GOT3 (cell line): ENCODE measurements around the gene COPS6.
A peak's percentile ranks its signal among the peaks of the same experiment; 100 is the strongest.

Experiments used
- DNase-seq: peaks from one replicate; lab custom pipeline; 2025; ENCODE audit warnings: mixed read lengths; lab: John Stamatoyannopoulos, UW

The COPS6 gene

DNA sequence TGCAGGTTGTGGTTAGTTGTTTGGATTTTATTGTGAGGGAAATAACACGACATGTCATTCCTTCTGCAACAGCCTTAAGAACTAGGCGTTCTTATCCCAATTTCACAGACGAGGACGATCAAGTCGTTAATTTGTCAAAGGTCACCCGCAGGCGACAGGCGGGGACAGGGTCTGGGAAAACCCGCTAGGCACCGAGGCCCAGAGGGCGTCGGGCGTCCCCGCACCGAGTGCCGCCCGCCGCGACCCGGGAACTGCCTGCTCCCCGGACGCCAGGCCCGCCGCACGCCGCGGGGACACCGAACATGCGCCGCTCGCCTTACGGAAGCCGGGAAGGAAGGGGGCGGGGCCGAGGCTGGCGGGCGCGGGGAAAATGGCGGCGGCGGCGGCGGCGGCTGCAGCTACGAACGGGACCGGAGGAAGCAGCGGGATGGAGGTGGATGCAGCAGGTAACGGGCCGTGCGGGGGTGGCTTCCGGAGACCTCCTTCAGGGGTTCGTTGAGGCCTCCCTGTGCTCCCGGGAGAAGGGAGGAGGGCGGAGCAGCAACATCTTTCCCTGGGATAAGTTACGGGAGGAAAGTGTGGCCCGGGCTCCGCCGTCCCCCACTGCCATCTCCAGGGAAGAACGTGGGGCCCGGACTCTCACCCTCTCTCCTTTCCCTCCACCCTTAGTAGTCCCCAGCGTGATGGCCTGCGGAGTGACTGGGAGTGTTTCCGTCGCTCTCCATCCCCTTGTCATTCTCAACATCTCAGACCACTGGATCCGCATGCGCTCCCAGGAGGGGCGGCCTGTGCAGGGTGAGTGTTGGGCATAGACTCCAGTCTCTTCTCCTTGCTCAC lies at the start of gene COPS6:
Gene COPS6, plus strand, starts transcription at position 349 of the 837 bp plus-strand sequence. Its CDS starts 22 bp downstream, at position 371.
- peak; percentile 17 for DNase-seq

DNA sequence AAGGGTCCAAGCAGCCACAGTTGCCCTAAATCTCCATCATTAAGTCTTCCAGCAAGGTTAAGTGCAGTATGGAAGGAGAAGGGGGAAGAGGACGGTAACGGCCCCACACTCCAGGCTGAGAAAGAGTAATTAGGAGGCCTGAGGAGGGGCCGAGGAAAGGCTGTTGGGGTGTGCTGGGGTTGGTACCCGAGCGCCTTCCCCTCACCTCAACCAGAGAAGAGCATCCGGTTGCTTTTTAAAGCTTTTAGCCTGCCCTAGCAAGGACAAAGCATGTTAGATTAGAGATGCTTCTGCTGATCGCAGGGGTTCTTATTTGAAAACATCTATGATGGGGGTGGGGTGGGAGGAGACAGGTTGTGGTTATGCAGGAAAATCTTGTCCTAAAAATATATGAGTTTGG lies 48.2 kb upstream of the COPS6 start:
- no peak for DNase-seq

- no peak for DNase-seq
Measured at GRCh38 chr7:100044718-100045117, 44.1 kb upstream of the COPS6 start.

GRCh38 chr7:100048680-100049079 lies 40.1 kb upstream of the COPS6 start:
- DNase-seq: no peak

DNA sequence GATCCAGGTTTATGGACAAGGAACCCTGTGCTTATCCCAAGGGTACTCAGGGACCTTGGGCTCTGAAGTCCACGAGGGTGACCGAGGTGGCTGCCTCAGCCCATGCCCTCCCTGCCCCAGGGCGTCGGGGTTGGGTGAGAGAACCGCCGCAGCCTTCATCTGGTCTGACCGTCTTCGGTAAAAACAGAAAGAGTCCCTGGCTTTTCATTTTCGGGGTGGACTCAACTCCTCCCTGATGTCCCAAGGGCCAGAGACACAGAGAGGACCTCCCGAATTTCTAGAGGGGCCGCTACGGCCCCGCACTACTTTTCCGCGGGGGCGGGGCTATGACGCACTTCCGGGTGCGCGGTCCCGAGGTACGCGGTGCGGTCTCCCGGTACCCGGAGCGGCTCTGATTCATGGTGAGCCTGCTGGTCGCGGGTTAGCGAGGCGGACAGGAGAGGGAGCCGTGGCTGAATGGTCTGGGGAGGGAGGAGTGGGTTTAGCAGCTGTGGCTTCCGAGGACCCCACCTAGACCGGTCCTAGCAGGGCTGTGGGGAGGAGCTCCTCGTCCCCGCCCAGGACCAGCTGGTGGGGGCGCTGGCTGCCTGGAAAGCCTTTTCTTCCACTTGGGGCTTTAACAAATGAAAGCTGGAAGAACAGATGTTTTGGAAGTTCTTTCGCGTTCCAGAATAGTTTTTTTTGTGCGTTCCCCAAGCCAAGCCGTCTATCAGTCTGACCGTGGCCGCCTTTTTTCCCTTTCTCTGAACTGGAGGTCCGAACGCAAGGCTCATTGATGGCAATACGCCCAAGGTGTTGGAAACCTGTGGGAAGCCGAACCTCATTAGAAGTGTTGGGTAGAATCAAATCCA lies 39.1 kb upstream of the COPS6 start, which contains the start of gene ZSCAN21:
Gene ZSCAN21, plus strand, starts transcription at position 334 of the 851 bp plus-strand sequence. CDS start 7,233 bp downstream, outside the sequence.
- peak; percentile 31 for DNase-seq

DNA sequence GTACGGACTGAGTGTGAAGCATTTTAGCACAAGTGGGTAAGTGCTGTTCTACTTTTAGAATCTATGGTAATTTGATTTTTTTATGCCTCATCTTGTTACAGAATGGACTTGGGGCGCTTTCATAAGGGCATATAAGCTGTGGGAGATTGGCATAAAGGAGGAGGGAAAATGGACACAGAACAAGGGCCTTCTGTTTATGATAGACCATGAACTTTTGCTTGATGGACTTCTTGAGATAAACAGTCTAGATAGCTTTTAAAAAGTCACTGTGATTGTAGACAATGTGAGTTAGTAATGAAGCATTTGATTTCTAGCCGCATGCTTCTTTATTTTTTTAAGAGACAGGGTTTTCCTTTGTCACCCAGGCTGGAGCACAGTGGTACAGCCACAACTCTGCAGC lies 37.2 kb upstream of the COPS6 start:
- no peak for DNase-seq

GRCh38 chr7:100053215-100053614 lies 35.6 kb upstream of the COPS6 start:
- DNase-seq: no peak

- DNase-seq: no peak
Measured at GRCh38 chr7:100057006-100057405, 31.8 kb upstream of the COPS6 start.

- no peak for DNase-seq
Measured at GRCh38 chr7:100059251-100059739, 29.5 kb upstream of the COPS6 start.

- no peak for DNase-seq
Measured at GRCh38 chr7:100061518-100062193, 27.1 kb upstream of the COPS6 start.

- no peak for DNase-seq
Measured at GRCh38 chr7:100063376-100063775, 25.4 kb upstream of the COPS6 start.

- DNase-seq: no peak
Measured at GRCh38 chr7:100064162-100064561, 24.6 kb upstream of the COPS6 start.

- no peak for DNase-seq
Measured at GRCh38 chr7:100065452-100066186, 23.1 kb upstream of the COPS6 start.

- no peak for DNase-seq
Measured at GRCh38 chr7:100066953-100067352, 21.8 kb upstream of the COPS6 start.

DNA sequence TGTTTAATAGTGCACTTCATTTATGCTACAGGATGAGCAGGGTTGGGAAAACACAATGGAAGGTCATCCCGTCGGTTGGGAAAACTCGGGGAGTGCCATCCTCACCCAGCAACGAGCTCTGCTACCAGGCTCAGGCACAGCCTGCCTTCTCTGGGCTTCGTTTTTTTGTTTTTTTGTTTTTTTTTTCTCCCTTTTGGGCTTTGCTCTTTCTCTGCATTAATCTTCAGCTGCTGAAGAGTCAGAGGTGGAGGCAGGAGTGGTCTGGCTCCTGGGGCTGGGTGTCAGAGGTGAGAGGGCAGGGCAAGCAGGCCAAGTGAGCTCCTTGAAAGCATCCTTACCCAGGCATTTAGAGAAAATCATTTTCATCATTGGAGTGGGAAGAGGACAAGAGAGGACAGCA lies 18.8 kb upstream of the COPS6 start:
- DNase-seq: no peak

DNA sequence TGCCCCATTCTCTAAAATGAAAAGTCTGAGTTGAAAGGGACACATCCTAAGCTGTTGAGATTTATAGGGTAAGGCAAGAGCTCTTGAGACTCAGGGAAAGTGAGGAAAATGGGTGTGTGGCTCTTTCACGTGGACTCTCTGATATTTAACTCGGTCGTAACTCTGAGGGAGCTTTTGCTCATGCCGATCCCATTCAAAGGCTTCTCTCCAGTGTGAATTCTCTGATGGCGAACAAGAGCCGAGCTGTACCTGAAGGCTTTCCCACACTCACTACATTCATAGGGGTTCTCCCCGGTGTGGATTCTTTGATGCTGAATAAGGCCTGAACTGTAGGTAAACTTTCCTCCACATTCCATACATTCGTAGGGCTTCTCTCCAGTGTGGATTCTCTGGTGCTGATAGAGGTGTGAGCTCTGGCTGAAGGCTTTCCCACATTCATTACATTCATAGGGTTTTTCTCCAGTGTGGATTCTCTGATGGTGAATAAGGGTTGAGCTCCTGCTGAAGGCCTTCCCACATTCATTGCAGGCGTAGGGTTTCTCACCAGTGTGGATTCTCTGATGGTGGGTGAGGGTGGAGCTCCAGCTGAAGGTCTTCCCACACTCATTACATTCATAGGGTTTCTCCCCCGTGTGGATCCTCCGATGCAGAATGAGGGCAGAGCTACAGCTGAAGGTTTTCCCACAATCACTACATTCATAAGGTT lies 17.6 kb upstream of the COPS6 start:
- no peak for DNase-seq

- no peak for DNase-seq
Measured at GRCh38 chr7:100072462-100072861, 16.3 kb upstream of the COPS6 start.

DNA sequence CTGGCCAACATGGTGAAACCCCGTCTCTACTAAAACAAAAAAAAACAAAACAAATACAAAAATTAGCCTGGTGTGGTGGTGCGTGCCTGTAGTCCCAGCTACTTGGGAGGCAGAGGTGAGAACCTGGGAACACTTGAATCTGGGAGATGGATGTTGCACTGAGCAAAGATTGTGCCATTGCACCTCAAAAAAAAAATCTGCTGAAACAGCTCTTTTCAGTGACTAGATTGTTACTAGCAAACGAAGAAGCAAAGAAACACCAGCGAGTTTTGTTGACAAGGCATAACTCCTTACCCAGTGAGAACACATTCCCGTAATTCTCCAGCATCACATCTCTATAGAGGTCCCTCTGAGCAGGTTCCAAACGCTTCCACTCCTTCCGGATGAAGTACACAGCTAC lies 13.9 kb upstream of the COPS6 start:
- DNase-seq: no peak

- no peak for DNase-seq
Measured at GRCh38 chr7:100075418-100075817, 13.4 kb upstream of the COPS6 start.

DNA sequence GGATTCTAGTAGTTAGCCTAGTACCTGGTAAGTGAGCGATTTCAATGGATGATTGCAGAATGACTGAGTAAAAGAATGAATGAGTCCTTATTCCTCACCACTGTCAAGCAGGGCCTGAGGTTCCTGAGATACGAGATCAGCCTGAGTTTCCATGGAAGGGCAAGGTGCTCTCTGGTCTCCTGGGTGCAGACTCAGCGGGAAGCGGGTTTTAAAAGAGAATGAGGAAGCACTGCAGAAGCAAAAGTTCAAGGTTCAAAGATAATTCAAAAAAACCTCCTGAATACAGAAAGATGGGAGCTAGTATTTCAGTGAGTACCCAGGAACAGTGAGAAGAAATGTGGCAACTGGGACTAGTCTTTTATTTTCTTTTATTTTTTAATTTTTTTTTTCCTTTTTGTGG lies 11.6 kb upstream of the COPS6 start:
- no peak for DNase-seq
